Ishikawa (cell line): ENCODE results near the gene UBE2M.

Source experiments
- EP300 ChIP-seq: IDR thresholded peaks from 2 replicates; pipeline ENCODE4 v1.6.1; 2012; ENCODE audit warnings: borderline replicate concordance
- NFIC ChIP-seq: IDR thresholded peaks from 2 replicates; pipeline ENCODE4 v1.6.1; 2012
- TAF1 ChIP-seq: IDR thresholded peaks from 2 replicates; pipeline ENCODE4 v1.6.1; 2012; ENCODE audit warnings: low read depth, mild to moderate bottlenecking
- YY1 ChIP-seq: IDR thresholded peaks from 2 replicates; pipeline ENCODE4 v1.6.1; 2012; ENCODE audit warnings: low read depth

DNA sequence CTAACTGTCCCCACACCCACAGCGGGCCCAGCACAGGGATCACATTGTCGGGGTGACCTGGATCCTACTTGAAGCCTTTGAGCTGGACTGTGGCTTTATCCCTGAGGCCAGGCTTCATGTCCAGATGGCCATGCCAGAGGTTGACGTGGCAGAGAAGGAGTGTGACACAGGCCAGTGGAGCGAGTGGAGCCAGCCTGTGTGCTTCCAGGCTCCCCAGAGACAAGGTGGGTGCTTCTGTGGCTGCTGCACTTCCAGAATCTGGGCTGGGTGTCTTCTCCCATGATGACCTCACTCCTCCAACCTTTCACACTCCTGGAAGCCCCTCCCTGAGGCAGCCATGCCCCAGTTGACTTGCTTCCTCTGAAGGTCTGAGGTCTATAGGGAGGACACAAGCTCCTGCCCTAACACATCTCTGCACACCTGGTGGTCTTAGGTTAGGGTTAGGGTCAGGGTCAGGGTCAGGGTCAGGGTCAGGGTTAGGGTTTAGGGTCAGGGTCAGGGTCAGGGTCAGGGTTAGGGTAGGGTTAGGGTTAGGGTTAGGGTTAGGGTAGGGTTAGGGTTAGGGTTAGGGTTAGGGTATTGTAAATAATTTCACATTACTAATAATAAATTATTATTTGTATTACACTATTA, 27.8 kb upstream of the UBE2M start:
- no peak for TF ChIP-seq TAF1
- TF ChIP-seq EP300, result no peak
- TF ChIP-seq YY1, result no peak
- no peak for TF ChIP-seq NFIC
